Erythroblast (primary cell): ENCODE results near the gene ANTXR2.

Experiments used
- GATA1 ChIP-seq: IDR thresholded peaks from 2 replicates; pipeline ENCODE4 v1.6.1; 2011; ENCODE audit warnings: low read depth, mild to moderate bottlenecking, control low read depth, low read length, moderate library complexity
- POLR2A ChIP-seq: IDR thresholded peaks from 2 replicates; pipeline ENCODE4 v1.6.1; 2011; ENCODE audit warnings: mild to moderate bottlenecking, low read length

GRCh38 chr4:79865201-79865597, 207.8 kb downstream of the ANTXR2 start:
- TF ChIP-seq POLR2A (no peak), GATA1 (no peak)
